Transverse colon (tissue), 4 donors: ENCODE data around the gene ARHGAP21. TPM values are rescaled to one million over a fixed set of nuclear protein-coding genes. Genes with fewer than 3 reads are reported as not detected.

ENCODE experiments used
- DNase-seq: peaks from one replicate; pipeline ENCODE4 v3.0.0-alpha.2; 2019
- H3K27ac ChIP-seq, 4 donors: fragments of 200-600 bp; sonication (generic); 2 replicates each; pipeline ENCODE4 v1.5.1; 2016 to 2018; ENCODE audit warnings: inconsistent platforms in 4 of 4
- H3K27me3 ChIP-seq: fragments of 200-600 bp; sonication (generic); 2 replicates; pipeline ENCODE4 v1.5.1; 2017; ENCODE audit warnings: inconsistent platforms
- H3K36me3 ChIP-seq, 4 donors: fragments of 200-600 bp; sonication (generic); 2 replicates each; pipeline ENCODE4 v1.5.1; 2017 to 2019; ENCODE audit warnings: inconsistent platforms in 4 of 4
- H3K4me1 ChIP-seq, 4 donors: fragments of 200-600 bp; sonication (generic); 2 replicates each; pipeline ENCODE4 v1.5.1; 2017 to 2020; ENCODE audit warnings: inconsistent platforms in 4 of 4
- H3K4me3 ChIP-seq, 4 donors: fragments of 200-600 bp; sonication (generic); 1 replicate in 1 of 4; 2 replicates in 3 of 4; pipeline versions ENCODE4 v1.5.1 to v1.6.1; 2017 to 2019; ENCODE audit warnings: inconsistent platforms in 4 of 4
- H3K9me3 ChIP-seq, 2 donors: fragments of 200-600 bp; sonication (generic); 2 replicates each; pipeline ENCODE4 v1.5.1; 2017 to 2019; ENCODE audit warnings: inconsistent platforms in 2 of 2
- EP300 ChIP-seq: sonication (generic); formaldehyde crosslinking; IDR thresholded peaks from one replicate; pipeline ENCODE4 v1.6.1; 2017; ENCODE audit warnings: antibody characterized with exemption, low read depth
- POLR2A ChIP-seq: fragments of 450-650 bp; IDR thresholded peaks from one replicate; pipeline ENCODE4 v1.6.1; 2016; ENCODE audit warnings: antibody characterized with exemption, mild to moderate bottlenecking, moderate library complexity
- POLR2AphosphoS5 ChIP-seq, 3 donors: sonication (generic); formaldehyde crosslinking; IDR thresholded peaks; one replicate each; pipeline ENCODE4 v1.6.1; 2016; ENCODE audit warnings: antibody characterized with exemption in 3 of 3
- WGBS, 2 donors: methylation state at CpG; one replicate each; pipeline ENCODE4 v1.1.5; 2018; ENCODE audit warnings: low coverage in 1 of 2; 5-methylcytosine and 5-hydroxymethylcytosine counted together
- in situ Hi-C, 4 donors: fragments of 200-750 bp; cut with MboI; loops; one replicate each; pipeline versions ENCODE4 v1.15.0 to v1.15.1; 2017; ENCODE audit warnings: low sequenced_read_pairs in 3 of 4, low pct_ligation_motif_present in 1 of 4, low pct_unique_long_range_greater_than_20kb in 1 of 4
- intact Hi-C: fragments of 100-400 bp; cut with DNase I; formaldehyde crosslinking; loops from one replicate; pipeline ENCODE4 v1.15.1; 2023; ENCODE audit warnings: low total_unique reads
- total RNA-seq, 4 donors: library from RNA; depleted of rRNA; stranded (reverse); fragments of >200 nt; gene quantifications; one replicate each; pipeline ENCODE4 v1.1.0, GENCODE V29; 2016
- TF ChIP-seq, protein P1 (sequence below), 5 experiments: fragments of 200-600 bp in 3 of 5; fragments of 450-650 bp in 2 of 5; sonication (generic) in 3 of 5; IDR thresholded peaks; 1 replicate in 2 of 5; 2 replicates in 3 of 5; pipeline ENCODE4 v1.5.1; 2016 to 2017; ENCODE audit warnings: antibody characterized with exemption in 5 of 5, inconsistent platforms in 3 of 5, mild to moderate bottlenecking in 2 of 5, moderate library complexity in 1 of 5

Gene ARHGAP21
- total RNA-seq, 4 donors from 2014 or later, result 62.8 to 94.1 (median 89.3) TPM

DNA sequence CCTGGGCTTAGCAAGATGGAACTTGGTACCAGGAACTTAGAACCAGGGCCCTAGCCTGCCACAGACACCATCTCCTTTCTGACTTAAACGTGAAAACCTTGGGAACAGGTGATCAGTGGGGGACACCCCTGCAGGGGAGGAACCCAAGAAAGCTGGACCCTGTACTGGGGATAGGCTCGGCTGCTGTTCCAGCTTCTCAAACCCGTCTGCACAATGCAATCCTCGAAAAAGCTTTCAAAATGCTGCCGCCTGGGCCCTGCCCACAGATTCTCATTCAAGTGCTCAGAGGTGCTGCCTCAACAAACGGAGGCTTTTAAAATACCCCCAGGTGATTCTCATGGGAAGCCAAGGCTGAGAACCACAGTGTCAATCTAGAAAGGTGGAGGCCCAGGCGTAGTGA is 169.7 kb downstream of the ARHGAP21 start:
- H3K9me3 ChIP-seq, result no peaks in the 10 kb centered on the region
- no peaks in the 10 kb centered on the region for H3K36me3 ChIP-seq
- no peak for DNase-seq
- TF ChIP-seq, protein P1, sequence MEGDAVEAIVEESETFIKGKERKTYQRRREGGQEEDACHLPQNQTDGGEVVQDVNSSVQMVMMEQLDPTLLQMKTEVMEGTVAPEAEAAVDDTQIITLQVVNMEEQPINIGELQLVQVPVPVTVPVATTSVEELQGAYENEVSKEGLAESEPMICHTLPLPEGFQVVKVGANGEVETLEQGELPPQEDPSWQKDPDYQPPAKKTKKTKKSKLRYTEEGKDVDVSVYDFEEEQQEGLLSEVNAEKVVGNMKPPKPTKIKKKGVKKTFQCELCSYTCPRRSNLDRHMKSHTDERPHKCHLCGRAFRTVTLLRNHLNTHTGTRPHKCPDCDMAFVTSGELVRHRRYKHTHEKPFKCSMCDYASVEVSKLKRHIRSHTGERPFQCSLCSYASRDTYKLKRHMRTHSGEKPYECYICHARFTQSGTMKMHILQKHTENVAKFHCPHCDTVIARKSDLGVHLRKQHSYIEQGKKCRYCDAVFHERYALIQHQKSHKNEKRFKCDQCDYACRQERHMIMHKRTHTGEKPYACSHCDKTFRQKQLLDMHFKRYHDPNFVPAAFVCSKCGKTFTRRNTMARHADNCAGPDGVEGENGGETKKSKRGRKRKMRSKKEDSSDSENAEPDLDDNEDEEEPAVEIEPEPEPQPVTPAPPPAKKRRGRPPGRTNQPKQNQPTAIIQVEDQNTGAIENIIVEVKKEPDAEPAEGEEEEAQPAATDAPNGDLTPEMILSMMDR (IDR thresholded peaks at IDR 0.05), result no peak
- no peak for TF ChIP-seq POLR2A
- TF ChIP-seq POLR2AphosphoS5 (IDR thresholded peaks at IDR 0.05), result no peak
- no peak for TF ChIP-seq EP300
- 80 to 86% methylated on average over 1 to 7 of the region's 7 CpGs for WGBS, 2 donors
- intact Hi-C loops, result no loop called here
- peaks cover 0 to 12% (median 10%) of the 10 kb centered on the region in 4 donors for H3K4me1 ChIP-seq
- in situ Hi-C loops, result loop anchor here in 1 of 4 donors (25.0 kb wide), 1 partner anchor 1392 kb away; no protein-coding TSS in a partner anchor
- no peak overlapping the region for H3K4me3 ChIP-seq
- no peaks in the 10 kb centered on the region for H3K27me3 ChIP-seq
- no peak overlapping the region for H3K27ac ChIP-seq

DNA sequence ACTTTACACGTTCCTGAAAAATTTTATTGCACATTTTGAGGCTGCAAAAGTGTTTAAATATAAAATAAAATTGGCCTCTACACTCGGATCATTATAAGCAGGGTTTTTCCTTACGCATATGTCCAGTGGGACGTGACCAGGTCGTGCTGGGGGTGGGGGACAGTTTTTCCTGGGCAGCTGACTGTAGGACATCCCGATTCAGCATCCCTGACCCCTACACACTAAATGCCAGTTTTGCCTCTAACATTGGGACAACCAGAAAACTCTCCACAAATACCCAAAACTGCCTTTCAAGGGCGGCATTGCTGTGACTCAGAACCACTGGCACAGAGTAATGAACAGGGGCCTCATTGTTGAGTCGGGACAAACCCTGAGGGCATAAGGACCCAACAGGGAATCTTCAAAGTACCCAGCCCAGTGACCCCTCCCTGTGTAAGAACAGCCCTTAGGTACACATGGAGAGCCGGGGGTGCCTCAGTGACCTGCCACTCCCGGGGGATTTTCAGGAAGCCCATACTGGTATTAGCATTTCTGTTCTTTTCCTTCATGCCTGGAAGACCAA is 170.6 kb downstream of the ARHGAP21 start:
- H3K4me3 ChIP-seq, result no peak overlapping the region
- H3K9me3 ChIP-seq, result no peaks in the 10 kb centered on the region
- H3K4me1 ChIP-seq, result peaks cover 0 to 12% (median 10%) of the 10 kb centered on the region in 4 donors
- TF ChIP-seq, protein P1 (IDR thresholded peaks at IDR 0.05), result no peak
- TF ChIP-seq EP300, result no peak
- no peak for TF ChIP-seq POLR2A
- TF ChIP-seq POLR2AphosphoS5 (IDR thresholded peaks at IDR 0.05), result no peak
- intact Hi-C loops (no loop called here), in situ Hi-C loops (loop anchor here in 1 of 4 donors (25.0 kb wide), 1 partner anchor 1391 kb away; no protein-coding TSS in a partner anchor)
- no peak for DNase-seq
- WGBS, 2 donors, result 43 to 72% methylated on average over 1 to 10 of the region's 10 CpGs
- H3K27ac ChIP-seq, result no peak overlapping the region
- H3K27me3 ChIP-seq, result no peaks in the 10 kb centered on the region
- H3K36me3 ChIP-seq, result no peaks in the 10 kb centered on the region

DNA sequence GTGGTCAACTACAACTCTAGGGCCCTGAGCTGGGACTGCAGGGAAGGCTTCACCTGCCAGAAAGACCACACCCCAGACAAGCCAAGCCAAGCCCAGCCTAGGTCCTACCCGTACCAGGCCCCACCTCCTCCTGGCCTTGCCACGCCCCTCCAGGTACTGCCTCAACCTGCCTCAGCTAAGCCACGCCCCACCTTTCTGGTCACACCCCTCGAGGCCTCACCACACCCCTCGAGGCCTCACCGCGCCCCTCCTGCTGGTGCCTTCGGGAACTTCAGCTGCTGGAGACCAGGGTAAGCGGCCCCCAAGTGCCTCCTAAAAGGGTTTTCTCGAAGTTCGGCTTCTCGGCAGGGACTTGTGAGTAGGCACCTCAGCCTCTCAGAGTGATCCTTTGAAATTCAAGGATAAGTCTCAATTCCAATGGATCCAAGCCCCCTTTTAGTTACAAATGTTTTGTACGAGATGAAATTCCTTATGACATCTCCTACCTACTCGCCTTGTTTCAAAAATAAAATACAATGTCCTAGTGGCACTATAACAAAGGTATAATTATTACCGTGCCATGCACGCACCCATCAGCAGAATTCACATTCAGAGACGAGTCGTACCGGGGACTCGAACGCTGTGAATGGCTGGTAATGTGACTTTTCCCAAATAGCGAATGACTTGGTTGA is 171.2 kb downstream of the ARHGAP21 start:
- Histone ChIP-seq H3K27ac (peak overlapping the region in 2 of 4 donors; percentile 15 to 60), H3K4me1 (peaks cover 0 to 12% (median 10%) of the 10 kb centered on the region in 4 donors), H3K36me3 (no peaks in the 10 kb centered on the region), H3K27me3 (no peaks in the 10 kb centered on the region), H3K9me3 (no peaks in the 10 kb centered on the region), H3K4me3 (no peak overlapping the region)
- in situ Hi-C loops (loop anchor here in 1 of 4 donors (25.0 kb wide), 1 partner anchor 1390 kb away; no protein-coding TSS in a partner anchor), intact Hi-C loops (no loop called here)
- peak; percentile 79 for DNase-seq
- 57 to 78% methylated on average over 9 to 22 of the region's 22 CpGs for WGBS, 2 donors
- no peak for TF ChIP-seq POLR2AphosphoS5 (IDR thresholded peaks at IDR 0.05)
- TF ChIP-seq, protein P1 (IDR thresholded peaks at IDR 0.05), result peak; percentile 24 to 57 (median 49)

DNA sequence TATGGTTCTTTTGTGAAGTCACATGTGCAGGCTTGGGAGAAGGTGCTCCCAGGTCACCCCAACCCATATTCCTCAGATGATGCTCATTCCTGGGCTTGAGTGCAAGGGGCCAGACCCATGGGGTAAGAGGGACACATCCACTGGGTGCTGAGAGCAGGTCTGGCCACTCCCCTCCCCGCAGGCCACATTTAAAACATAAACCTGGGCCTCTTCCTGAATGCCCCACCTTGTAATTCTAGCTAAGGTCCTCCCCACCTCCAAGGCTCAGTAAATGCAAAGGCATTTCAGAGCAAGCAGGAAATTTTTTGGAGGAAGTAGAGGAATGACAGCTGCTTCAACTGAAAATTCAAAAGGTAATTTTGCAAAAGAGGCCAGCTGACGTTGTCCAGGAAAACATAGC is 172.5 kb downstream of the ARHGAP21 start:
- Histone ChIP-seq H3K27ac (peak overlapping the region in 3 of 4 donors; percentile 15 to 60 (median 37)), H3K36me3 (no peaks in the 10 kb centered on the region), H3K9me3 (no peaks in the 10 kb centered on the region), H3K4me3 (no peak overlapping the region), H3K27me3 (no peaks in the 10 kb centered on the region), H3K4me1 (peaks cover 0 to 12% (median 10%) of the 10 kb centered on the region in 4 donors)
- DNase-seq, result peak; percentile 24
- WGBS, 2 donors, result 45% methylated on average over 2 of the region's 2 CpGs; no CpG with 5 or more reads in 1 of the 2 donors
- no peak for TF ChIP-seq POLR2AphosphoS5 (IDR thresholded peaks at IDR 0.05)
- intact Hi-C loops, result no loop called here
- in situ Hi-C loops, result loop anchor here in 1 of 4 donors (25.0 kb wide), 1 partner anchor 1389 kb away; no protein-coding TSS in a partner anchor
